Right hindlimb (tissue), 1 donor: Measurements from ENCODE around the gene POU5F1.
"Not testable (repeated sequence)": the region's sequence is repeated elsewhere in the genome, so short reads cannot be mapped to it uniquely, and the experiment has no call there.

Experiments
- DNase-seq: peaks from one replicate; pipeline ENCODE4 v3.0.0-alpha.2; 2018

The POU5F1 gene

DNA sequence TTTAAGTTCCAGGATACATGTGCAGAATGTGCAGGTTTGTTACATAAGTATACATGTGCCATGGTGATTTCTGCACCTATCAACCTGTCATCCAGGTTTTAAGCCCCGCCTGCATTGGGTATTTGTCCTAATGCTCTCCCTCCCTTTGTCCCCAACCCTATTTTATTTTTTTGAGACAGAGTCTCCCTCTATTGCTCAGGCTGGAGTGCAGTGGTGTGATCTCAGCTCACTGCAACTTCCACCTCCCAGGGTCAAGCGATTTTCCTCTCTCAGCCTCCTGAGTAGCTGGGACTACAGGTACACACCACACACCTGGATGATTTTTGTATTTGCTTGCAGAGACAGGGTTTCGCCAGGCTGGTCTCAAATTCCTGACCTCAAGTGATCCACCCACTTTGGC, 18.7 kb upstream of the POU5F1 start:
- not testable (repeated sequence) for DNase-seq

GRCh38 chr6:31187780-31188194, 17.3 kb upstream of the POU5F1 start:
- DNase-seq: no peak

DNA sequence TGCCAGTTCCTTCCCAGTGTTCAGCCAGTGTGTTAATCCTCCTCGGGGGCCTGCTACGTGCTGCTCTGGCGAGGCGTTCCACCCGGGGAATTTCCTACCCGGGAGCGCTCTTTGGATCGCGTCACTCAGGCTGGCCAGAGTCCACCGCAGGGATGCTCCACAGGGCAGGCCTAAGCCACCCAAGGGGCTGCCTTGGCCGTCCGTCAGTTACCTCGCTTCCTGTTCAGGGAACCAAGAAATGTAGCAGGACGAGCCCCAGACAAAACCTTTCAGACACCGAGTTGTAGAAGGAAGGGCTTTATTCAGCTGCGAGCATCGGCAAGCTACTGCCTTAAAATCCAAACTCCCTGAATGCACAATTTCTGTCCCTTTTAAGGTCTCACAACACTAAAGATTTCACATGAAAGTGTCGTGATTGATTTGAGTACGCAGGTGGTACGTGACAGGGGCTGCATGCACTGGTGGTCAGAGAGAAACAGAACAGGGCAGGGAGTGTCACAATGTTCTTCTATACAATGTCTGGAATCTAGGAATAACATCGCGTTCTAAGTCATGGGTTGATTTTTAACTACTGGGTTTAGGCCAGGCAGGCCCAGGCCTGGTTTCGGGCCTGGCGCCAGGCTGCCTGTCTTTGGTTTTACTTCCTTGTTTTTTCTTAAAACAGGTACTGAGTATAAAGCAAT, 15.7 kb upstream of the POU5F1 start:
- no peak for DNase-seq

GRCh38 chr6:31185695-31186051, 15.2 kb upstream of the POU5F1 start:
- not testable (repeated sequence) for DNase-seq

GRCh38 chr6:31183859-31184258, 13.4 kb upstream of the POU5F1 start:
- not testable (repeated sequence) for DNase-seq

- DNase-seq: not testable (repeated sequence)
Measured at GRCh38 chr6:31183287-31183686, 12.8 kb upstream of the POU5F1 start.

DNA sequence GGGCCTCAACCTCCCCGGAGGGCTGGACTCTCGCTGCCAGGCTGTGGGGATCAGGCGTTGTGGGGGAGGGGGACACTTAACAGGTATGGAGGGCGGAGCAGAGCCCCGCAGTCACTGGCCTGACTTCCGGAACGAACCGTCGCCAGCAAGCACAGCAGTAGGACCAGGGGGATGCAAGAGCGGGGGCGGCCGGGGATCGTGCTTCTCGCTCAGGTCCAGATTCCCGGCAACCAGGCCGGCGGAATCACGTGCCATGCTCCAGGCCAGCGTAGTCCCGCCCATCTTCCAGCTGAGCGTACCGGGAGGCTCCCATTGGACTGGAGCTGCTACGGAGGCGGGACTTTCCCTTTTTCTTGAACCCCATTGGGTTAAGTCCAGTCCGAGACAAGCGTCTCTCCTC, 10.0 kb upstream of the POU5F1 start:
- peak; percentile 73 for DNase-seq

- no peak for DNase-seq
Measured at GRCh38 chr6:31179896-31180295, 9.4 kb upstream of the POU5F1 start.

DNA sequence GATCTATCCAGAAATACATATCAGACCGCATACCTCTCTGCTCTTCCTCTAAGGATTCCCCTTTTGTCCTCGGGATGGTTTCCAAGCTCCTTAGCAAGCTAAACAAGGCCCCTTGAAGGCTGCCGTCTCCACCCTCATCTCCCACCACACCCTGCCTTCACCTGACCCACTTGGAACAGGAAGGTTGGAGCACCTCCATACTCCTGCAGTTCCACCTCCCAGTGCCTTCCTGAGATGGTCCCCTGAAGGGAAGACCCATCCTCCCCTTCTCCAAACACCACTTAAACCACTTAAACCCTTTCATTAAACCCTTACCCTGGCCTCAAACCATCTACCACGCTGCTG, 8.5 kb upstream of the POU5F1 start:
- DNase-seq: no peak

- DNase-seq: no peak
Measured at GRCh38 chr6:31178143-31179041, 7.9 kb upstream of the POU5F1 start.

GRCh38 chr6:31175971-31176370, 5.5 kb upstream of the POU5F1 start:
- peak; percentile 39 for DNase-seq

GRCh38 chr6:31174378-31174777, 3.9 kb upstream of the POU5F1 start:
- DNase-seq: no peak

GRCh38 chr6:31173406-31173805, 2.9 kb upstream of the POU5F1 start:
- DNase-seq: no peak

DNA sequence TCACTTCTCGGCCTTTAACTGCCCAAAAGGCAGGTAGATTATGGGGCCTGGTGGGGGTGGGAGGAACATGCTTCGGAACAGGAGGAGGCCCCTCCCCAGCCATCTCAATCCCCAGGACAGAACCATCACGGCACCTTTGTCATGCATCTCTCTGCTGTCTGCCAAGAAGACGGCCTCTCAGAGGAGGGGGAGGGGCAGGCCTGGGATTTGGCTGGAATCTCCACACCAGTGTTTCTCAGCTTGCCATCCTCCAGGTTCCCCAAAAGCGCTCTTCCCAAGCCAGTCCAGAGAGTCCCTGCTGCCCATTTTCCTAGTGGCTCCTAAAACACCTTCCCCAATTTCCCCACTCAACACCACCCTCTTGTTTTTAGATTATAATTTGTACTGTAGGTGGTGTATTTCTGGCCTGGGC, 2.5 kb upstream of the POU5F1 start:
- no peak for DNase-seq

DNA sequence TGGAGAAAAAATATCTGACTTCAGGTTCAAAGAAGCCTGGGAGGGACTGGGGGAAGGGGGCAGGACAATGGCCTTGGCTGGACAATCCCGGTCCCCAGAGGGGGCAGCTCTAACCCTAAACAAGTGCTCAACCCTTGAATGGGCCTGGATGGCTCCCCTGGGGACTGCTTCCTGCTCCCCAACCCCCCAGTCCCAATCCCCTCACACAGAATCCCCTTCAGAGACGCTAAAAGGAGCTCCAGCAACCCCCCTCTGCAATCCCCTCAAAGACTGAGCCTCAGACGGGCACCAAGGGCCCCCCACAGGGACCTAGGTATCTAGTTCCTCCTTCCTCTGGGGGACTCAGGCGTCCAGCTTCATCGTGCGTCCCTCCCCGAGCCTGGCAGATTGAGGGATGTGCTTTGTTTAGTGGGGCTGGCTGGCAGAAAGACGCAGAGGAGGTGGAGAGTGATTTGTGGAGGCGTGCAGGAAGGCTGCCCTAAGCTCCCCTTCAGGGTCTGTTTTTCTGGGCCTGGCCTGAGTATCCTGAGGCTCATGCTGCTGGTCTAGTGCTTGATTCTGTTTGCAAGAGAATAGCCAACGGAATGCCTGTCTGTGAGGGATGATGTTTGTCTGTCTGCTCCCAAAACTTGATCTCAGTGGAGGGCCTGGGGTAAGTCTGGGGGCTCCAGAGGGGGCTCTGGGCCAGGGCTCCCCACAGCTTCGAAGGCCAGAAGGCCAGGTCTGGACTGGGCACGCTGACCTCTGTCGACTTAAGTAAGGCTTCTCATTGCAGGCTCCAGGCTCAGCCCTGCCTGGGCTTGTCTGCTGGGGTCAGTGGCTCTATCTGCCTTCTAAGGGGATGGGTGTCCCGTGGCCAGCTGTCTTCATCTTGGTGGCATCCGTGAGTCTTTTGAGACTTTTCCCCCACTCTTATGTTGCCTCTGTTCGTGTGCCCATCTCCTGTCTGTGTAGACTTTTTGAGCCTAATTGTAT, 1.7 kb upstream of the POU5F1 start:
- no peak for DNase-seq

DNA sequence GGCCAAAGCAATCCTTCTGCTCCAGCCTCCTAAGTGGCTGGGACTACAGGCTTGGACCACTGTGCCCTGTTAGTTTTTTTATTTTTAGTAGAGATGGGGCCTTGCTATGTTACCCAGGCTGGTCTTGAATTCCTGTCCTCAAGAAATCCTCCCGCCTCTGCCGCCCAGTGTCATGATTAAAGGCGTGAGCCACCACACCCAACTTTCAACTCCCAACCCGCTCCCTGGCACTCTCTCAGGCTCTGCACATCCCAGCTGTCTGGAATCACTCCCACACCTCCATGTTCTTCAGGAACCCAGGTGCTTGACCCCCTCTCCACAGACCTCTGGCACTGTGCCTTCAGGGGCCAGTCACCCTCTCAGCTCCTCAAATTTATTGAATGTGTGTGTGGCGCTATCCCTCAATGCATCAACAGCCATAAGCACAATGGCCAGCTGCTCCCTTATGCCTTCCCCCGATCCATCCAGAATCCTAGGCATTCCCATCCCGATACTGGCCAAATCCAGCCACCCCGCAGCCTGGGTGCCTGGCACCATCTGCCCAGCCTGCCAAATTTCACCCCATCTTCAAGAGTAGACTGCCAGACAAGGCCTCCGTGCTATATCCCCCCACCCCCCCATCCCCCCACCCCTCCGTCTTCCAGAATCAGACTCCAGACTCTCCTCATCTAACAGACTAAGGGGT, 647 bp upstream of the POU5F1 start:
- no peak for DNase-seq

- DNase-seq: not testable (repeated sequence)
Measured at GRCh38 chr6:31169858-31170599, 453 bp downstream of the POU5F1 start.

GRCh38 chr6:31169123-31169857, 1.2 kb downstream of the POU5F1 start:
- DNase-seq: no peak

- no peak for DNase-seq
Measured at GRCh38 chr6:31168606-31169005, 1.9 kb downstream of the POU5F1 start.

DNA sequence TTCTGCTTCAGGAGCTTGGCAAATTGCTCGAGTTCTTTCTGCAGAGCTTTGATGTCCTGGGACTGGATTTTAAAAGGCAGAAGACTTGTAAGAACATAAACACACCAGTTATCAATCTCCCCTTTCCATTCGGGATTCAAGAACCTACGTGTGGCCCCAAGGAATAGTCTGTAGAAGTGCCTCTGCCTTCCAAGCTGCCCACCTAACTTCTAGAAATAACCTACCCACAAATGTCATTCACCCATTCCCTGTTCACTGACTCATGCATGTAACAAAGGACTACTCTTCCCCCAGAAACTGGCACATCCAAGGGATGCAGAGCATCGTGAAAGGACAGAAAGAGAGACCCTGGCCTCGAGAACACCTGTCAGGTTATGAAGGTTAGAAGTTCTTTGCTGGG, 4.5 kb downstream of the POU5F1 start:
- no peak for DNase-seq
